Heart left ventricle (tissue), 16 donors: Measurements from ENCODE around the gene CSNK1G1. TPM values are rescaled to one million over a fixed set of nuclear protein-coding genes. Genes with fewer than 3 reads are reported as not detected.

Source experiments
- ATAC-seq, 4 donors: fragments of 200-7000 bp; cut with Tn5 transposase; one replicate each; pipeline ENCODE4 v1.9.1; 2020 to 2022; ENCODE audit warnings: moderate library complexity in 4 of 4, mild to moderate bottlenecking in 3 of 4, moderate number of reproducible peaks in 1 of 4
- DNase-seq, 5 donors: peaks; one replicate each; pipeline ENCODE4 v3.0.0-alpha.2; 2020
- H3K27ac ChIP-seq, 12 donors: fragments of 200-600 bp; sonication (generic) in 4 of 12; one replicate each; pipeline versions ENCODE4 v1.5.0 to v1.8.0; 2016 to 2022; ENCODE audit warnings: mild to moderate bottlenecking in 2 of 12
- H3K27me3 ChIP-seq, 9 donors: fragments of 200-600 bp; sonication (generic) in 2 of 9; one replicate each; pipeline versions ENCODE4 v1.5.1 to v1.8.0; 2016 to 2022; ENCODE audit warnings: mild to moderate bottlenecking in 3 of 9
- H3K36me3 ChIP-seq, 9 donors: fragments of 200-600 bp; sonication (generic) in 2 of 9; one replicate each; pipeline versions ENCODE4 v1.5.0 to v1.8.0; 2018 to 2022; ENCODE audit warnings: mild to moderate bottlenecking in 2 of 9
- H3K4me1 ChIP-seq, 12 donors: fragments of 200-600 bp; sonication (generic) in 4 of 12; one replicate each; pipeline versions ENCODE4 v1.5.0 to v1.8.0; 2016 to 2022; ENCODE audit warnings: mild to moderate bottlenecking in 3 of 12
- H3K4me3 ChIP-seq, 12 donors: fragments of 200-600 bp; sonication (generic) in 4 of 12; one replicate each; pipeline versions ENCODE4 v1.5.0 to v1.8.0; 2017 to 2022; ENCODE audit warnings: mild to moderate bottlenecking in 9 of 12, moderate library complexity in 4 of 12
- H3K9me3 ChIP-seq, 12 donors: fragments of 200-600 bp; sonication (generic) in 4 of 12; one replicate each; pipeline versions ENCODE4 v1.5.0 to v1.8.0; 2016 to 2022; ENCODE audit warnings: mild to moderate bottlenecking in 1 of 12
- CTCF ChIP-seq, 12 donors: fragments of 200-600 bp; sonication (generic) in 4 of 12; IDR thresholded peaks; one replicate each; pipeline versions ENCODE4 v1.5.0 to v1.8.0; 2018 to 2022; ENCODE audit warnings: antibody characterized with exemption in 12 of 12, mild to moderate bottlenecking in 5 of 12
- POLR2A ChIP-seq, 2 donors: fragments of 450-650 bp; IDR thresholded peaks; one replicate each; pipeline ENCODE4 v1.6.1; 2017; ENCODE audit warnings: antibody characterized with exemption in 2 of 2, mild to moderate bottlenecking in 2 of 2, moderate library complexity in 2 of 2
- WGBS, 4 donors: extraction: QIAGEN DNeasy Blood & Tissue Kit in 2 of 4; methylation state at CpG; one replicate each; pipeline versions ENCODE4 v1.1.5 to v1.1.7; 2013 to 2018; 5-methylcytosine and 5-hydroxymethylcytosine counted together
- intact Hi-C, 10 donors: fragments of 100-400 bp; cut with DNase I; formaldehyde crosslinking; loops; one replicate each; pipeline versions ENCODE4 v1.11.1 to v1.14.2; 2022
- polyA plus RNA-seq, 2 donors: library from polyadenylated mRNA; stranded (reverse); fragments of 200-250 nt; gene quantifications; one replicate each; pipeline ENCODE4 v1.2.3, GENCODE V29; 2013
- total RNA-seq, 9 donors: library from RNA; depleted of rRNA in 2 of 9; stranded (reverse); fragments of >200 nt in 2 of 9; fragmentation: NEBNext Ultra II Directional in 3 of 9; extraction: Animal tissue kit (Norgen Biotek cat#: 25700) in 3 of 9; gene quantifications; one replicate each; pipeline versions ENCODE4 v1.1.0 to v1.2.4, GENCODE V29; 2016 to 2023
- donor health status: ischemic (EF 13 %, LVEDD 7.1; RV severe dilation, severe dysfunction).
- donor health status: healthy with polysubstance abuse.
- donor health status: DM: no; HTN: yes; CAD: no.
- donor health status: DM: no; HTN: no; CAD: no.
- donor health status: ischemic (EF 25% LVEDD 6.9; RV normal size, moderate dysfunction).
- donor health status: ischemic (EF 25% LVEDD 5.7; RV mildly dilated, moderate dysfunction).
- donor health status: healthy.
- donor health status: DM: yes; HTN: yes; CAD: no.
- donor health status: ischemic (EF 35%, LVEDD 5.7; RV mildly dilated, moderate dysfunction).
- donor health status: nonischemic (EF 11% LVEDD 7.7; RV severe dilation, severe dysfunction).
- donor health status: DM: yes; HTN: yes; CAD: no.
- donor health status: PGD.
- donor health status: ischemic (EF 29% LVEDD 5.4; RV normal size, mild dysfunction).
- donor health status: nonischemic (EF 23%, LVEDD 6.1; RV moderate dilation, normal function).

The CSNK1G1 gene
- total and polyA plus RNA-seq, 11 donors, result 1.4 to 15.0 (median 7.4) TPM

DNA sequence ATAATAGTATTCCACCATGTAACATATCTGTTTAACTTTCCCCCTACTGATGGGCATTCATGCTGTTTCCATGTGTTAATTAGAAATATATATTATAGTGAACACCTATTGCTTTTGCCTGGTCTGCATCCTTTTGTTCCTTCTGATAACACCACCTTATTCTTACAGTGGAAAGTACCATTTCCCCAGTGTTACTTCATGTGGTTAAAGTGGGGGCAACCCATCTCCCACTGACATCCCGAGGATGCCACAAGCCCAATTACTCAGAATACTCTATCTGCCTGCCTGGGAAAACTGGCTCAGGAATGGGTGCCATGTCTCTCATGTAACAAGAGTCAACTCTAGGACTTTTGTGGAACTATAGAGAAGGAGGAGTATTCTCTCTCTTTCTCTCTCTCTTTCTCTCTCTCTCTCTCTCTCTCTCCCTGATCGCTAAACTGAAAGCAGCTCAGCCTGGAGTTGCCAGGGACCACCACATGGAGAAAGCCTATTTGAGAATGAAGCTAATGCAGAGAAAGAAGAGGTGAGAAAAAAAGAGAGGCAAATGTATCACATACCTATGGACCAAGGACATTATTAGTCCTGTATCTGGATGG is 126.7 kb downstream of the CSNK1G1 start:
- Histone ChIP-seq H3K9me3 (peaks cover 0 to 10% (median 0%) of the 10 kb centered on the region in 12 donors), H3K27ac (no peak overlapping the region), H3K4me1 (peaks cover 0 to 11% (median 9%) of the 10 kb centered on the region in 12 donors), H3K27me3 (no peaks in the 10 kb centered on the region), H3K36me3 (no peaks in the 10 kb centered on the region), H3K4me3 (no peak overlapping the region)
- DNase-seq, result no peak
- intact Hi-C loops, result loop anchor here in 1 of 10 donors (10.0 kb wide), 1 partner anchor 126 kb away; the partner anchor contains the start of gene CSNK1G1
- WGBS, 4 donors, result 88 to 98% (median 90%) methylated on average over 2 of the region's 2 CpGs
- no peak for ATAC-seq
- no peak for TF ChIP-seq CTCF (IDR thresholded peaks at IDR 0.05)
- TF ChIP-seq POLR2A (IDR thresholded peaks at IDR 0.05), result no peak

- H3K4me3 ChIP-seq, result no peak overlapping the region
- peaks cover 0 to 10% (median 0%) of the 10 kb centered on the region in 12 donors for H3K9me3 ChIP-seq
- intact Hi-C loops, result loop anchor here in 1 of 10 donors (10.0 kb wide), 1 partner anchor 129 kb away; the partner anchor contains the start of gene CSNK1G1
- WGBS, 4 donors, result 93 to 97% (median 95%) methylated on average over 11 of the region's 11 CpGs
- no peaks in the 10 kb centered on the region for H3K27me3 ChIP-seq
- H3K36me3 ChIP-seq, result no peaks in the 10 kb centered on the region
- H3K4me1 ChIP-seq, result peaks cover 0 to 14% (median 10%) of the 10 kb centered on the region in 12 donors
- DNase-seq (no peak), ATAC-seq (no peak)
- TF ChIP-seq POLR2A (IDR thresholded peaks at IDR 0.05) (no peak), CTCF (IDR thresholded peaks at IDR 0.05) (no peak)
- no peak overlapping the region for H3K27ac ChIP-seq
Measured at GRCh38 chr15:64225804-64226203, 130.2 kb downstream of the CSNK1G1 start.

DNA sequence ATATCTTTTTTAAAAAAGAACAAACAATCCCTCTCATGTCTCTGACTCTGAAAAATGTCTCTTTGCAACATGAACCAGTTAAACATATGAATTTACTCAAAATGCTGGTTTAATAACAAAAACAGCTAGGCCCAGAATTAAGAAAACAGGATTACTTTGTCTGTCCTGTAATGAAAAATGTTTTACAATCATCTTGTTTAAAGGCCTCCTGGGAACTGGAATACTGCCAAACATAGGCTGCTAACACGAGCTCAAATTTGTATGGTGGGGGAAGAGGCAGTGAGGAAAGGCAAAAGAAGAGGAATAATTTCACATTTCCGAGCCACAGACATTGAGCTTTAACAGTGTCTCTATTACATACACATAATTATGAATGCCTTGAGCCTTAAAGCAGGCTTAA is 131.5 kb downstream of the CSNK1G1 start:
- H3K36me3 ChIP-seq, result no peaks in the 10 kb centered on the region
- H3K4me3 ChIP-seq, result no peak overlapping the region
- H3K27ac ChIP-seq, result peak overlapping the region in 3 of 12 donors; percentile 11 to 37 (median 33)
- H3K27me3 ChIP-seq, result no peaks in the 10 kb centered on the region
- peak in 3 of 5 donors; percentile 26 to 59 (median 46) for DNase-seq
- TF ChIP-seq POLR2A (IDR thresholded peaks at IDR 0.05), result no peak
- TF ChIP-seq CTCF (IDR thresholded peaks at IDR 0.05), result no peak
- H3K9me3 ChIP-seq, result peaks cover 0 to 10% (median 0%) of the 10 kb centered on the region in 12 donors
- ATAC-seq, result peak in 2 of 4 donors; percentile 37 to 52
- peaks cover 0 to 14% (median 10%) of the 10 kb centered on the region in 12 donors for H3K4me1 ChIP-seq
- intact Hi-C loops, result loop anchor here in 1 of 10 donors (10.0 kb wide), 1 partner anchor 130 kb away; the partner anchor contains the start of gene CSNK1G1
- 10 to 40% (median 26%) methylated on average over 2 of the region's 2 CpGs for WGBS, 4 donors

- H3K27ac ChIP-seq, result peak overlapping the region in 1 of 12 donors; percentile 37
- no peak overlapping the region for H3K4me3 ChIP-seq
- DNase-seq (no peak), ATAC-seq (no peak)
- no peak for TF ChIP-seq CTCF (IDR thresholded peaks at IDR 0.05)
- no peak for TF ChIP-seq POLR2A (IDR thresholded peaks at IDR 0.05)
- peaks cover 0 to 10% (median 0%) of the 10 kb centered on the region in 12 donors for H3K9me3 ChIP-seq
- H3K36me3 ChIP-seq, result no peaks in the 10 kb centered on the region
- peaks cover 0 to 14% (median 10%) of the 10 kb centered on the region in 12 donors for H3K4me1 ChIP-seq
- H3K27me3 ChIP-seq, result no peaks in the 10 kb centered on the region
- intact Hi-C loops, result loop anchor here in 1 of 10 donors (10.0 kb wide), 1 partner anchor 131 kb away; the partner anchor contains the start of gene CSNK1G1
Measured at GRCh38 chr15:64223882-64224281, 132.1 kb downstream of the CSNK1G1 start.
